Colonic mucosa (tissue), 4 donors: ENCODE data around the gene TMEM164. TPM values are rescaled to one million over a fixed set of nuclear protein-coding genes. Genes with fewer than 3 reads are reported as not detected.

ENCODE experiments used
- DNase-seq: peaks from one replicate; pipeline ENCODE4 v3.0.0-alpha.2; 2020
- H3K27ac ChIP-seq: fragments of 200-600 bp; one replicate; pipeline ENCODE4 v1.8.0; 2021
- H3K27me3 ChIP-seq: fragments of 200-600 bp; one replicate; pipeline ENCODE4 v1.8.0; 2021
- H3K36me3 ChIP-seq: fragments of 200-600 bp; one replicate; pipeline ENCODE4 v1.8.0; 2021
- H3K4me1 ChIP-seq: fragments of 200-600 bp; one replicate; pipeline ENCODE4 v1.8.0; 2021; ENCODE audit warnings: mild to moderate bottlenecking
- H3K4me3 ChIP-seq: fragments of 200-600 bp; one replicate; pipeline ENCODE4 v1.8.0; 2021
- H3K9ac ChIP-seq, 2 donors: one replicate each; pipeline ENCODE4 v1.7.0; 2013; ENCODE audit warnings: control low read depth in 2 of 2, low read depth in 2 of 2, low read length in 2 of 2
- H3K9me3 ChIP-seq: fragments of 200-600 bp; one replicate; pipeline ENCODE4 v1.8.0; 2021
- intact Hi-C: fragments of 100-400 bp; cut with DNase I; formaldehyde crosslinking; loops from one replicate; pipeline ENCODE4 v1.14.1; 2022
- total RNA-seq, 2 donors: library from RNA; stranded (reverse); fragmentation: NEBNext Ultra II Directional in 1 of 2; extraction: Animal tissue kit (Norgen Biotek cat#: 25700) in 1 of 2; gene quantifications; one replicate each; pipeline ENCODE4 v1.2.1, GENCODE V29; 2021
- TF ChIP-seq, protein P1 (sequence below): fragments of 200-600 bp; IDR thresholded peaks from one replicate; pipeline ENCODE4 v1.8.0; 2022; ENCODE audit warnings: antibody characterized with exemption, mild to moderate bottlenecking
- donor health status: healthy.
- donor health status: DM: no; HTN: no; CAD: no.
- donor health status: DM: no; HTN: no; CAD: no.

The TMEM164 gene
- total RNA-seq, 2 donors from 2014 or later = 57.3 to 73.1 TPM

DNA sequence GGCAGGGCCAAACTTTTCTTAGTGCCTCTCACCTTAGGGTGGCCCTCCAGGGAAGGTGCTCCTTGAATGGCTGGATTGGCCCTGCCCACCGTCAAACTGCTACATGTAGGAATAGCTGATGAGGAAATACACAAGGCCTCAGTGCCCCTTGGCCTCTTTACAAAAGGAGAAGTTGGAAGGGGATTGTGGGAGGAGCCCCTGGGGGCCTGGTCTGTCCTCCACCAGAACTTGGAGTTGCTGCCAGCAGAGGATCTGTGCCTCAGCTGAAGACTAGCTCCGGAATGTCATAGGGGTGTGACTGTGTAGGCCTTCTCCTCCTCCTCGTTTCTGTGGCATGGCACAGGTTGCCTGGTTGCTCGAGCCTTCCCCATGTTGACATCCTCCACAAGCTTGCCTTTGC is 172.2 kb downstream of the TMEM164 start:
- TF ChIP-seq, protein P1, sequence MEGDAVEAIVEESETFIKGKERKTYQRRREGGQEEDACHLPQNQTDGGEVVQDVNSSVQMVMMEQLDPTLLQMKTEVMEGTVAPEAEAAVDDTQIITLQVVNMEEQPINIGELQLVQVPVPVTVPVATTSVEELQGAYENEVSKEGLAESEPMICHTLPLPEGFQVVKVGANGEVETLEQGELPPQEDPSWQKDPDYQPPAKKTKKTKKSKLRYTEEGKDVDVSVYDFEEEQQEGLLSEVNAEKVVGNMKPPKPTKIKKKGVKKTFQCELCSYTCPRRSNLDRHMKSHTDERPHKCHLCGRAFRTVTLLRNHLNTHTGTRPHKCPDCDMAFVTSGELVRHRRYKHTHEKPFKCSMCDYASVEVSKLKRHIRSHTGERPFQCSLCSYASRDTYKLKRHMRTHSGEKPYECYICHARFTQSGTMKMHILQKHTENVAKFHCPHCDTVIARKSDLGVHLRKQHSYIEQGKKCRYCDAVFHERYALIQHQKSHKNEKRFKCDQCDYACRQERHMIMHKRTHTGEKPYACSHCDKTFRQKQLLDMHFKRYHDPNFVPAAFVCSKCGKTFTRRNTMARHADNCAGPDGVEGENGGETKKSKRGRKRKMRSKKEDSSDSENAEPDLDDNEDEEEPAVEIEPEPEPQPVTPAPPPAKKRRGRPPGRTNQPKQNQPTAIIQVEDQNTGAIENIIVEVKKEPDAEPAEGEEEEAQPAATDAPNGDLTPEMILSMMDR = no peak
- no peak for DNase-seq

DNA sequence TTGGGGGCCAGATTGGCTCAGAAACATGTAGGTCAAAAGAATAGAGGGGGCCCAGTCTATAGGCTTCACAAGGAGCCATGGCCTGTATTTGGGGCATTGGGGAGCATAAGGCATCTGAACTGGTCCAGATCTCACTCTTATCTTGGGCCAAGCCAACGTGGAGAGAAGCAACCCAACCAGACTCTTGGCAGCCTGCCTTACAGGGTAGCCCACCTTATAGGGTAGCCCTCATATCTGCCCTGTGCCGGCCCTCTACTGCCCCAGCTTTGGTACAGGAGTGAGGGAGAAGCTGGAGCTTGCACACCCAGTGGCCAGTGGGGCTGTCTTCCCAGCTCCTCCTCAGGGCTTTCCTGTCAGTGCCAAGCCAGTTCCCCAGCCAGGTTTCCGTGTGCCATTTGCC is 172.8 kb downstream of the TMEM164 start:
- intact Hi-C loops = no loop called here
- TF ChIP-seq, protein P1 = no peak
- no peaks in the 10 kb centered on the region for H3K4me1 ChIP-seq
- H3K27me3 ChIP-seq = no peaks in the 10 kb centered on the region
- no peaks in the 10 kb centered on the region for H3K36me3 ChIP-seq
- H3K9ac ChIP-seq = no peak overlapping the region
- no peak overlapping the region for H3K4me3 ChIP-seq
- H3K9me3 ChIP-seq = no peaks in the 10 kb centered on the region
- no peak overlapping the region for H3K27ac ChIP-seq
- DNase-seq = no peak

More for the DNA sequence above, 172.2 kb downstream of the TMEM164 start:
- Histone ChIP-seq H3K9ac (no peak overlapping the region), H3K36me3 (no peaks in the 10 kb centered on the region), H3K27ac (no peak overlapping the region), H3K27me3 (no peaks in the 10 kb centered on the region), H3K4me1 (no peaks in the 10 kb centered on the region), H3K4me3 (no peak overlapping the region), H3K9me3 (no peaks in the 10 kb centered on the region)
- intact Hi-C loops = no loop called here

DNA sequence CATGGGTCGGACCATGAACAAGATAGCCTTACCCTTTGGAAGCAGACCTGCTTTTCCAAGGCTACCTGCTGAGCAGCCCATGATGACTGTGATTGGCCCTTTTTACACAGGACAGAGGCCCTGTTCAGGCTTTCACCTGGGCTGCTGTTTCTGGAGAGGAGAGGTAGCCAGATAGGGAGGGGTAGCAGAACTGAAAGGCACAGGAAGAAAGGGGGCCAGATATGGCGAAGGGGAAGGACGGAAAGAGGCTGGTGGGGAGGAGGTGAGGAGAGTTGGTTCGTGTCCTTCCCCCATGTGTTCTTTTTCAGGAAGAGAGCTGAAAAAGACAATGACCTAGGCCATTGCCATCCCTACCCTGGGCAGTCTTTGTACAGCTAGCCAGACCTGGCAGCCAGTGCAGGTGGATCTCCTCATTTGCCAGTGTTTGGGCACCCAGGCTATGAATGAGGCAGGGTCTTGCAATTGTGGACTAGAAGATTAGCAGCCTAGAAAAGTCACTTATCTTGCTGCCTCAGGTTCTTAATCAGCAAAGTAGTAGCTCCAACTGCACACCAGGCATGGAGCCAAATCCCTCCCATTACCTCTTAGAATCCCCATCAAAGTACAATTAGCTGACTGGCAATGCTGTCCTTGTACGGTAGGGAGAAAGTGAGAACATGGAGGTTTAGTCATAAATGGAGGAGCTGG is 175.4 kb downstream of the TMEM164 start:
- no peaks in the 10 kb centered on the region for H3K36me3 ChIP-seq
- no peaks in the 10 kb centered on the region for H3K4me1 ChIP-seq
- intact Hi-C loops = no loop called here
- H3K4me3 ChIP-seq = no peak overlapping the region
- H3K9me3 ChIP-seq = no peaks in the 10 kb centered on the region
- H3K27ac ChIP-seq = no peak overlapping the region
- H3K9ac ChIP-seq = no peak overlapping the region
- DNase-seq = no peak
- H3K27me3 ChIP-seq = no peaks in the 10 kb centered on the region
- TF ChIP-seq, protein P1 = no peak

DNA sequence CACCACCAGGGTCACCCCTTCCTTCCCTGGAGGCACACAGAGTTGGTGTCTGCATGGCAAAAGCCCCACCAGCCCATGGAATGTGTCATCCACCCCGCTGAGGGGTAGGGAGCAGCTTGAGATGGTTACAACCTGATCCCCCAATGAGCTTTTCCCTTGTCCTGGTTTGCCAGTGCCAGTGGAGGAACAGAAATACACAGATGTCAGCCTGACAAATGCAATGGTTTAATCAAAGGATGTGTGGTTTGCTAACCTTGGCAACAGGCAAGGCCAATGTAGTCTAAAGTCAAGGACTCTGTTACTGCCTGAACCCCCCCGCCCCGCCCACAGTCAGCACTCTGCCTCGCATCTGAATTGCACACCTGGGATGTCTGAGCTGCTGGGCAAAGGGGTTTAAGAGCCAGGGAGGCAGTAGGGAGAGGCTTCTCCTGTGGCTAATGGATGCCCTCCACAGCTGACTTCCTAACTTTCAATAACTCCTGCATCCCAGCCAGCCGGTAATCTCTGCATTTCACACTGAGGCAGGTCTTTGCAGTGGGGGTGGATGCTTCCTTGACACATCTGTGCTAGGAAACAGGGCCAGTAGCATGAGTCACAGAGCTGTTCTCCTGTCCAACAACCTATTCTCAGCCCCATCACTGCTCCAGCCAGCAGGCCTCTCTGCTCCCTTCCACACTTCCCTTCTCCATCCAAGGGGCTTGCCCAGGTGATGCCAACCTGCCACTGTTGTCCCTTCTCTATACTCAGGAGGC is 177.4 kb downstream of the TMEM164 start:
- H3K9ac ChIP-seq = no peak overlapping the region
- H3K27me3 ChIP-seq = no peaks in the 10 kb centered on the region
- TF ChIP-seq, protein P1 = no peak
- DNase-seq = no peak
- intact Hi-C loops = no loop called here
- H3K36me3 ChIP-seq = no peaks in the 10 kb centered on the region
- H3K27ac ChIP-seq = no peak overlapping the region
- no peaks in the 10 kb centered on the region for H3K9me3 ChIP-seq
- H3K4me3 ChIP-seq = no peak overlapping the region
- no peaks in the 10 kb centered on the region for H3K4me1 ChIP-seq

DNA sequence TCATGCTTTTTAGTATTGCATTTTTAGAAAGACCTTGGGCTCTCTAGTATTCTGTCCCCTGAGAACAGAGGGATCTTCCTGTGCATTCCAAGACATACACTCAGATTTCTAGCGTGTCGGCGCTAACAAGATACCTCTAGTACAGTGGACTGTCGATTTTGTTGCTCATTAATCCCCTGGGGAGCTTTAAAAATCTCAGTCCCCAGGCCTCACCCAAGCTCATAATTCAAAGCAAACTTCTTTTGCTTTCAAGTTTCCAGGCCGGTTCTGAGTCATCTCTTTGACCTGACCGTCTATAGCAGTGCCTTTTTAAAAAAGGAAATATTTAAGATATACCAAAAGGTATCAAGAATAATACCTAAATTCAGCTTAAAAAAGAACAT is 178.0 kb downstream of the TMEM164 start:
- H3K36me3 ChIP-seq = no peaks in the 10 kb centered on the region
- H3K27ac ChIP-seq = no peak overlapping the region
- no peaks in the 10 kb centered on the region for H3K9me3 ChIP-seq
- intact Hi-C loops = no loop called here
- no peak overlapping the region for H3K9ac ChIP-seq
- no peaks in the 10 kb centered on the region for H3K4me1 ChIP-seq
- no peaks in the 10 kb centered on the region for H3K27me3 ChIP-seq
- TF ChIP-seq, protein P1 = no peak
- H3K4me3 ChIP-seq = no peak overlapping the region
- no peak for DNase-seq
